AG09309 (cell line): ENCODE measurements around the gene RBM20.
"Not testable (repeated sequence)": the region's sequence is repeated elsewhere in the genome, so short reads cannot be mapped to it uniquely, and the experiment has no call there.

Source experiments
- DNase-seq: peaks from one replicate; pipeline ENCODE4 v3.0.0-alpha.2; 2010; ENCODE audit warnings: low read depth
- H3K4me3 ChIP-seq: 2 replicates; pipeline ENCODE4 v1.5.1; 2011; ENCODE audit warnings: mild to moderate bottlenecking, low read depth, low read length, moderate library complexity; ENCODE audit not compliant: control insufficient read depth
- CTCF ChIP-seq: IDR thresholded peaks from 2 replicates; pipeline ENCODE4 v1.5.1; 2011; ENCODE audit warnings: mild to moderate bottlenecking, low read depth, low read length, inconsistent platforms; ENCODE audit not compliant: insufficient read depth, control insufficient read depth; ENCODE audit errors: missing control alignments

RBM20 gene

GRCh38 chr10:110762109-110762848, 118.1 kb downstream of the RBM20 start:
- no peak for DNase-seq
- TF ChIP-seq CTCF, result no peak
- H3K4me3 ChIP-seq, result no peak overlapping the region

DNA sequence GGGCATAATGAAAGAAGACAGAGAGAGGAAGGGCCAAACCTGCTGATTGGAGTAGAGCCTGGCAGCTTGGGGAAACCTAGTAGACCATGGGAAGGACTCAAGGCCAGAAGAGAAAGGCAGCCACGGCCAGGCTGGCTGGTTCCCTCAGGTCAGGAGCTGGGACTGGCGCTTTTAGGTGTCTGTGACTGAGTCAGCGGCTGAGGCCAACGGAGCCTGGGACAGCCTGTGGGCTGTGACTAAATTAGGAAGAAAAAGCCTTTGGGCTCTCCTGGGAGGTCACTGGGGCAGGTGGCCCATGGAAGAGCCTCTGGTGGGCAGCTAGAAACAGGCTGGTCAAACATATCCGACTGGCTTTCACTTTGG, 118.7 kb downstream of the RBM20 start:
- no peak overlapping the region for H3K4me3 ChIP-seq
- no peak for DNase-seq

DNA sequence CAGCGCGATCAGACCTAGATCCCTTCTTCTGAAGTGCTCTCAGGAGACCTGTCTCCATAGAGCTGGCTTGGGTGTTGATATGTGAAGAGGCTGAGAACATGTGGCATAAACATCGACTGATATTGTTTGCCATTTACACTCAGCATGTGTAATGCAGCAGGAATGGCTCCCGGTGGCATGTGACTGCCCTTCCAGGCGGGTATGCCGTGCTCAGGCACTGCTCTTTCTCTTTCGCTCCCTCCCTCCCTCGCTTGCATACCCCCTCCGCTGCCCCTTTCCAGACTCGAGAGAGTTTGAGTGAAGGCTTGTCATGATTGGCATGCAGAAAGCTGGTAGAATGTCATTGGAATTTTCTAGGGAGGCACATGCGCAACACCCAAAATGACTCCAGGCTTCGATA, 120.2 kb downstream of the RBM20 start:
- DNase-seq, result no peak
- TF ChIP-seq CTCF, result no peak
- no peak overlapping the region for H3K4me3 ChIP-seq

More for the DNA sequence above, 118.7 kb downstream of the RBM20 start:
- TF ChIP-seq CTCF, result no peak

GRCh38 chr10:110764793-110765512, 120.8 kb downstream of the RBM20 start:
- TF ChIP-seq CTCF, result no peak
- H3K4me3 ChIP-seq, result no peak overlapping the region
- DNase-seq, result no peak

- H3K4me3 ChIP-seq, result no peak overlapping the region
- no peak for TF ChIP-seq CTCF
- no peak for DNase-seq
Measured at GRCh38 chr10:110765513-110766319, 121.6 kb downstream of the RBM20 start.

- DNase-seq, H3K4me3 ChIP-seq: not testable (repeated sequence)
Measured at GRCh38 chr10:110767601-110768000, 123.5 kb downstream of the RBM20 start.

DNA sequence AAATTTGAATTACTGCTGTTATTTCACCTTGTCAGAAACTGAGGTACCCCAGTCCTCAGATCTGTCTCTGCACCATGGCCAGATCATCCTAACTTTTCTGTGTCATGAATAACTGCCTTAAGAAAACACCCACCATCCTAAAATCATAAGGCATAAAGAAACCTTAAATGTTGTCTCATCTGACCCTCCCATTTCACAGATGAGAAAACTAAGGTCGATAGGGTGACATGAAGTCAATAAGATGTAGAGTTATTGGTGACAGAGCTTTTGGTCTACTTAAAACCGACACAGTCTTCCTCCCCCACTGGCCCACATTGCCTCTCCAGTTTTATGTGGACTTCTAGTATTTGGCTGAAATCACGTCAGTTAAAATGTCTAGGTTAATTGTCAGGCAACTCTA, 126.1 kb downstream of the RBM20 start:
- no peak for TF ChIP-seq CTCF
- no peak for DNase-seq
- no peak overlapping the region for H3K4me3 ChIP-seq
